T-cell (primary cell): ENCODE measurements around the gene RTL1. TPM values are rescaled to one million over a fixed set of nuclear protein-coding genes. Genes with fewer than 3 reads are reported as not detected.

Experiments used
- ATAC-seq, 4 experiments: fragments of 200-7000 bp in 3 of 4; fragments of 150-1000 bp in 1 of 4; cut with Tn5 transposase; replicated peaks in 1 of 4; 1 replicate in 3 of 4; 2 replicates in 1 of 4; pipeline ENCODE4 v1.10.0; 2021; ENCODE audit warnings: moderate library complexity in 3 of 4, mild to moderate bottlenecking in 2 of 4, moderate number of reproducible peaks in 1 of 4
- CTCF ChIA-PET, 2 donors: fragments of 300-600 bp; sonication (Branson Sonifier 250); formaldehyde crosslinking; loops; one replicate each; lab custom pipeline; 2022; ENCODE audit warnings: antibody characterized with exemption in 2 of 2; lab: Charles Lee
- POLR2A ChIA-PET, 2 donors: fragments of 300-600 bp; sonication (Branson Sonifier 250); formaldehyde crosslinking; loops; one replicate each; lab custom pipeline; 2022; ENCODE audit warnings: antibody characterized with exemption in 2 of 2; lab: Charles Lee
- DNase-seq, 35 experiments: peaks; one replicate each; pipeline versions ENCODE4 v3.0.0 to v3.0.0-alpha.2; 2013 to 2023
- H3K27ac ChIP-seq: one replicate; pipeline ENCODE4 v1.5.1; 2013; ENCODE audit warnings: low read length
- H3K27me3 ChIP-seq, 2 experiments: replicated peaks in 1 of 2; 1 replicate in 1 of 2; 2 replicates in 1 of 2; pipeline versions ENCODE4 v1.6.1 to v1.7.0; 2013; ENCODE audit warnings: low read length in 1 of 2, mixed read lengths in 1 of 2; ENCODE audit not compliant: control insufficient read depth in 2 of 2, insufficient read depth in 2 of 2; ENCODE audit errors: extremely low read depth in 1 of 2
- H3K36me3 ChIP-seq, 2 donors: 1 replicate in 1 of 2; 2 replicates in 1 of 2; pipeline versions ENCODE4 v1.6.1 to v1.7.0; 2013; ENCODE audit warnings: low read length in 1 of 2; ENCODE audit not compliant: control insufficient read depth in 2 of 2, insufficient read depth in 1 of 2; ENCODE audit errors: extremely low read depth in 1 of 2
- H3K4me1 ChIP-seq, 2 experiments: 1 replicate in 1 of 2; 2 replicates in 1 of 2; pipeline versions ENCODE4 v1.6.1 to v1.7.0; 2013; ENCODE audit warnings: low read length in 2 of 2, mixed read lengths in 1 of 2; ENCODE audit not compliant: insufficient read depth in 2 of 2, control insufficient read depth in 1 of 2; ENCODE audit errors: extremely low read depth in 1 of 2
- H3K4me3 ChIP-seq, 2 donors: 1 replicate in 1 of 2; 2 replicates in 1 of 2; pipeline versions ENCODE4 v1.5.1 to v1.7.0; 2013; ENCODE audit warnings: mild to moderate bottlenecking in 2 of 2, low read length in 1 of 2, moderate library complexity in 1 of 2; ENCODE audit not compliant: control insufficient read depth in 1 of 2; ENCODE audit errors: extremely low read depth in 1 of 2
- H3K9me3 ChIP-seq: 2 replicates; pipeline ENCODE4 v1.7.0; 2013
- H3K27ac Mint-ChIP-seq, 2 donors: one replicate each; pipeline ENCODE4 v1.8.0; 2020 to 2021; ENCODE audit warnings: mild to moderate bottlenecking in 2 of 2, mixed read lengths in 2 of 2
- H3K27me3 Mint-ChIP-seq, 2 donors: one replicate each; pipeline ENCODE4 v1.8.0; 2021 to 2022; ENCODE audit warnings: mixed read lengths in 2 of 2
- H3K36me3 Mint-ChIP-seq: one replicate; pipeline ENCODE4 v1.8.0; 2021; ENCODE audit warnings: mixed read lengths
- H3K4me1 Mint-ChIP-seq, 3 donors: one replicate each; pipeline ENCODE4 v1.8.0; 2020 to 2022; ENCODE audit warnings: mixed read lengths in 3 of 3, mild to moderate bottlenecking in 1 of 3
- H3K4me3 Mint-ChIP-seq, 3 donors: one replicate each; pipeline ENCODE4 v1.8.0; 2020 to 2022; ENCODE audit warnings: mild to moderate bottlenecking in 3 of 3, mixed read lengths in 3 of 3, moderate library complexity in 3 of 3
- H3K9me3 Mint-ChIP-seq, 3 donors: one replicate each; pipeline ENCODE4 v1.8.0; 2020 to 2022; ENCODE audit warnings: mixed read lengths in 3 of 3
- WGBS: methylation state at CpG from one replicate; pipeline ENCODE4 v1.1.5; 2013; ENCODE audit warnings: missing lambda C conversion rate; ENCODE audit not compliant: insufficient coverage; 5-methylcytosine and 5-hydroxymethylcytosine counted together
- total RNA-seq, 35 experiments: library from RNA in 6 of 35; stranded (reverse) in 6 of 35; fragments of 120-200 nt in 1 of 35; gene quantifications; one replicate each; pipeline versions ENCODE4 v1.2.1 to v1.2.4 and lab custom pipeline; 2013 to 2026

Gene RTL1
- total RNA-seq, 5 donors from 2014 or later (not counting 1 experiment from before 2014, with no cell fraction given) = not detected

- ATAC-seq (no peak), DNase-seq (peak in 1 of 35 experiments; percentile 2)
- Mint-ChIP-seq H3K27me3 (peaks cover 9 to 21% of the 10 kb centered on the region in 2 donors), H3K27ac (no peak overlapping the region), H3K36me3 (no peaks in the 10 kb centered on the region), H3K4me3 (no peak overlapping the region), H3K9me3 (no peaks in the 10 kb centered on the region), H3K4me1 (no peaks in the 10 kb centered on the region)
- peaks cover 0 to 50% of the 10 kb centered on the region in 2 experiments for H3K27me3 ChIP-seq
- CTCF ChIA-PET = no interaction called here
- H3K36me3 ChIP-seq = no peaks in the 10 kb centered on the region
- no peaks in the 10 kb centered on the region for H3K9me3 ChIP-seq
- POLR2A ChIA-PET = interaction anchor here in 1 of 2 donors (0.7 kb wide), 1 partner anchor 751 kb away, joined by 5 read pairs; no protein-coding TSS in a partner anchor
- no peak overlapping the region for H3K4me3 ChIP-seq
- 84% methylated on average over 6 of the region's 6 CpGs for WGBS
- H3K4me1 ChIP-seq = no peaks in the 10 kb centered on the region
- no peak overlapping the region for H3K27ac ChIP-seq
These were observed 13.9 kb downstream of the RTL1 start for GRCh38 chr14:100889641-100890040.

GRCh38 chr14:100888789-100889315, 14.7 kb downstream of the RTL1 start:
- no peaks in the 10 kb centered on the region for H3K4me1 Mint-ChIP-seq
- Histone ChIP-seq H3K27ac (no peak overlapping the region), H3K27me3 (peaks cover 0 to 43% of the 10 kb centered on the region in 2 experiments), H3K36me3 (no peaks in the 10 kb centered on the region), H3K9me3 (no peaks in the 10 kb centered on the region), H3K4me1 (no peaks in the 10 kb centered on the region), H3K4me3 (no peak overlapping the region)
- 73% methylated on average over 3 of the region's 5 CpGs for WGBS
- no peaks in the 10 kb centered on the region for H3K36me3 Mint-ChIP-seq
- ChIA-PET POLR2A (no interaction called here), CTCF (no interaction called here)
- H3K27ac Mint-ChIP-seq = no peak overlapping the region
- ATAC-seq = no peak
- no peak overlapping the region for H3K4me3 Mint-ChIP-seq
- no peaks in the 10 kb centered on the region for H3K9me3 Mint-ChIP-seq
- peaks cover 9 to 20% of the 10 kb centered on the region in 2 donors for H3K27me3 Mint-ChIP-seq
- DNase-seq = no peak

- ChIA-PET CTCF (no interaction called here), POLR2A (no interaction called here)
- H3K4me1 Mint-ChIP-seq = no peaks in the 10 kb centered on the region
- Histone ChIP-seq H3K36me3 (no peaks in the 10 kb centered on the region), H3K27ac (no peak overlapping the region), H3K4me3 (no peak overlapping the region), H3K4me1 (no peaks in the 10 kb centered on the region), H3K27me3 (peaks cover 0 to 38% of the 10 kb centered on the region in 2 experiments), H3K9me3 (no peaks in the 10 kb centered on the region)
- H3K27me3 Mint-ChIP-seq = peaks cover 4 to 17% of the 10 kb centered on the region in 2 donors
- 68% methylated on average over 6 of the region's 6 CpGs for WGBS
- H3K9me3 Mint-ChIP-seq = peaks cover 0 to 1% (median 0%) of the 10 kb centered on the region in 3 donors
- no peak overlapping the region for H3K27ac Mint-ChIP-seq
- no peaks in the 10 kb centered on the region for H3K36me3 Mint-ChIP-seq
- DNase-seq (no peak), ATAC-seq (no peak)
- no peak overlapping the region for H3K4me3 Mint-ChIP-seq
These were observed 15.7 kb downstream of the RTL1 start for GRCh38 chr14:100887728-100888335.

- WGBS = 61% methylated on average over 4 of the region's 5 CpGs
- no peak overlapping the region for H3K27ac ChIP-seq
- Mint-ChIP-seq H3K27ac (no peak overlapping the region), H3K36me3 (no peaks in the 10 kb centered on the region), H3K4me3 (no peak overlapping the region), H3K4me1 (no peaks in the 10 kb centered on the region), H3K9me3 (peaks cover 0 to 2% (median 0%) of the 10 kb centered on the region in 3 donors), H3K27me3 (peaks cover 4 to 17% of the 10 kb centered on the region in 2 donors)
- CTCF ChIA-PET = no interaction called here
- POLR2A ChIA-PET = no interaction called here
- no peaks in the 10 kb centered on the region for H3K4me1 ChIP-seq
- no peak overlapping the region for H3K4me3 ChIP-seq
- H3K9me3 ChIP-seq = no peaks in the 10 kb centered on the region
- no peak for ATAC-seq
- H3K36me3 ChIP-seq = no peaks in the 10 kb centered on the region
- DNase-seq = no peak
- H3K27me3 ChIP-seq = peaks cover 0 to 18% of the 10 kb centered on the region in 2 experiments
These were observed 17.9 kb downstream of the RTL1 start for GRCh38 chr14:100885617-100886016.

- Mint-ChIP-seq H3K27ac (no peak overlapping the region), H3K36me3 (no peaks in the 10 kb centered on the region), H3K27me3 (peaks cover 4 to 17% of the 10 kb centered on the region in 2 donors), H3K4me1 (no peaks in the 10 kb centered on the region), H3K9me3 (peaks cover 0 to 2% (median 0%) of the 10 kb centered on the region in 3 donors), H3K4me3 (no peak overlapping the region)
- ChIA-PET CTCF (no interaction called here), POLR2A (no interaction called here)
- DNase-seq (no peak), ATAC-seq (no peak)
- Histone ChIP-seq H3K9me3 (no peaks in the 10 kb centered on the region), H3K27ac (no peak overlapping the region), H3K4me3 (no peak overlapping the region), H3K4me1 (no peaks in the 10 kb centered on the region), H3K36me3 (no peaks in the 10 kb centered on the region), H3K27me3 (peaks cover 0 to 16% of the 10 kb centered on the region in 2 experiments)
- WGBS = no CpG with 5 or more reads among the region's 2 CpGs
These were observed 18.3 kb downstream of the RTL1 start for GRCh38 chr14:100885196-100885595.

- Mint-ChIP-seq H3K9me3 (peaks cover 0 to 2% (median 0%) of the 10 kb centered on the region in 3 donors), H3K36me3 (no peaks in the 10 kb centered on the region), H3K4me3 (no peak overlapping the region), H3K27me3 (peaks cover 4 to 16% of the 10 kb centered on the region in 2 donors), H3K4me1 (no peaks in the 10 kb centered on the region), H3K27ac (no peak overlapping the region)
- WGBS = 74% methylated on average over 5 of the region's 13 CpGs
- ATAC-seq (no peak), DNase-seq (no peak)
- Histone ChIP-seq H3K4me1 (no peaks in the 10 kb centered on the region), H3K36me3 (no peaks in the 10 kb centered on the region), H3K9me3 (no peaks in the 10 kb centered on the region), H3K27ac (no peak overlapping the region), H3K4me3 (no peak overlapping the region), H3K27me3 (peaks cover 0 to 14% of the 10 kb centered on the region in 2 experiments)
- ChIA-PET POLR2A (no interaction called here), CTCF (no interaction called here)
These were observed 19.1 kb downstream of the RTL1 start for GRCh38 chr14:100884456-100884855.
